ENCODE results near the gene RNF212. TPM values are rescaled to one million over a fixed set of nuclear protein-coding genes. Genes with fewer than 3 reads are reported as not detected.

Gene RNF212
- total RNA-seq, 4 donors from 2014 or later = 0.77 to 13.5 (median 5.2) TPM

- intact Hi-C loops (cut with DNase I; ENCODE audit: low total_unique reads) = no loop called here
- TF ChIP-seq CTCF (IDR thresholded peaks at IDR 0.05) (no peak), POLR2A (IDR thresholded peaks at IDR 0.05) (no peak)
- Histone ChIP-seq H3K9me3 (no peaks in the 10 kb centered on the region), H3K27ac (no peak overlapping the region), H3K36me3 (no peaks in the 10 kb centered on the region), H3K4me3 (no peak overlapping the region), H3K27me3 (peaks cover 0 to 2% of the 10 kb centered on the region in 2 donors), H3K4me1 (peaks cover 4 to 9% of the 10 kb centered on the region in 2 donors)
- DNase-seq = peak; percentile 19 to 23
Measured at GRCh38 chr4:1045193-1045594, 68.2 kb downstream of the RNF212 start.

GRCh38 chr4:1044469-1045192, 68.7 kb downstream of the RNF212 start:
- peaks cover 0 to 2% of the 10 kb centered on the region in 2 donors for H3K27me3 ChIP-seq
- no peaks in the 10 kb centered on the region for H3K9me3 ChIP-seq
- H3K27ac ChIP-seq = peak overlapping the region; percentile 40 to 62
- H3K36me3 ChIP-seq = no peaks in the 10 kb centered on the region
- peaks cover 4 to 9% of the 10 kb centered on the region in 2 donors for H3K4me1 ChIP-seq
- DNase-seq = peak; percentile 28 to 31
- no peak overlapping the region for H3K4me3 ChIP-seq
- intact Hi-C loops (cut with DNase I; ENCODE audit: low total_unique reads) = no loop called here
- TF ChIP-seq CTCF (IDR thresholded peaks at IDR 0.05) (no peak), POLR2A (IDR thresholded peaks at IDR 0.05) (no peak)

- Histone ChIP-seq H3K27ac (peak overlapping the region; percentile 40 to 62), H3K9me3 (no peaks in the 10 kb centered on the region), H3K36me3 (no peaks in the 10 kb centered on the region), H3K27me3 (no peaks in the 10 kb centered on the region), H3K4me1 (peaks cover 4 to 9% of the 10 kb centered on the region in 2 donors), H3K4me3 (peak overlapping the region in 1 of 2 donors; percentile 7)
- peak; percentile 96 to 97 for DNase-seq
- intact Hi-C loops (cut with DNase I; ENCODE audit: low total_unique reads) = no loop called here
- TF ChIP-seq POLR2A (IDR thresholded peaks at IDR 0.05) (no peak), CTCF (IDR thresholded peaks at IDR 0.05) (no peak)
Measured at GRCh38 chr4:1043651-1044468, 69.5 kb downstream of the RNF212 start.

GRCh38 chr4:1043162-1043561, 70.2 kb downstream of the RNF212 start:
- TF ChIP-seq POLR2A (IDR thresholded peaks at IDR 0.05) = no peak
- TF ChIP-seq CTCF (IDR thresholded peaks at IDR 0.05) = no peak
- H3K4me3 ChIP-seq = no peak overlapping the region
- no peaks in the 10 kb centered on the region for H3K36me3 ChIP-seq
- intact Hi-C loops (cut with DNase I; ENCODE audit: low total_unique reads) = no loop called here
- no peaks in the 10 kb centered on the region for H3K27me3 ChIP-seq
- H3K27ac ChIP-seq = no peak overlapping the region
- no peak for DNase-seq
- H3K4me1 ChIP-seq = peaks cover 4 to 9% of the 10 kb centered on the region in 2 donors
- no peaks in the 10 kb centered on the region for H3K9me3 ChIP-seq

Data from uterus (tissue), 4 donors.